C4-2B (cell line): ENCODE data around the gene EYA4.

Experiments used
- ZFX ChIP-seq: fragments of 450-650 bp; IDR thresholded peaks from 2 replicates; pipeline ENCODE4 v1.6.1; 2017
- TF ChIP-seq, protein P1 (sequence below): fragments of 450-650 bp; conservative IDR thresholded peaks from 2 replicates; pipeline ENCODE4 v1.5.1; 2017; ENCODE audit warnings: mild to moderate bottlenecking

GRCh38 chr6:133298335-133298734 lies 57.2 kb downstream of the EYA4 start:
- TF ChIP-seq, protein P1, sequence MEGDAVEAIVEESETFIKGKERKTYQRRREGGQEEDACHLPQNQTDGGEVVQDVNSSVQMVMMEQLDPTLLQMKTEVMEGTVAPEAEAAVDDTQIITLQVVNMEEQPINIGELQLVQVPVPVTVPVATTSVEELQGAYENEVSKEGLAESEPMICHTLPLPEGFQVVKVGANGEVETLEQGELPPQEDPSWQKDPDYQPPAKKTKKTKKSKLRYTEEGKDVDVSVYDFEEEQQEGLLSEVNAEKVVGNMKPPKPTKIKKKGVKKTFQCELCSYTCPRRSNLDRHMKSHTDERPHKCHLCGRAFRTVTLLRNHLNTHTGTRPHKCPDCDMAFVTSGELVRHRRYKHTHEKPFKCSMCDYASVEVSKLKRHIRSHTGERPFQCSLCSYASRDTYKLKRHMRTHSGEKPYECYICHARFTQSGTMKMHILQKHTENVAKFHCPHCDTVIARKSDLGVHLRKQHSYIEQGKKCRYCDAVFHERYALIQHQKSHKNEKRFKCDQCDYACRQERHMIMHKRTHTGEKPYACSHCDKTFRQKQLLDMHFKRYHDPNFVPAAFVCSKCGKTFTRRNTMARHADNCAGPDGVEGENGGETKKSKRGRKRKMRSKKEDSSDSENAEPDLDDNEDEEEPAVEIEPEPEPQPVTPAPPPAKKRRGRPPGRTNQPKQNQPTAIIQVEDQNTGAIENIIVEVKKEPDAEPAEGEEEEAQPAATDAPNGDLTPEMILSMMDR, result no peak
- no peak for TF ChIP-seq ZFX
